Stimulated activated CD4-positive, alpha-beta T cell treated with anti-CD3 and anti-CD28 coated beads, Interleukin-4, amount 100 ng/mL, for 48 hours (primary cell): Measurements from ENCODE around the gene NTRK2.

Experiments used
- DNase-seq, 2 donors: peaks; one replicate each; pipeline ENCODE4 v3.0.0-alpha.2; 2020; ENCODE audit warnings: low read depth in 2 of 2

The NTRK2 gene

DNA sequence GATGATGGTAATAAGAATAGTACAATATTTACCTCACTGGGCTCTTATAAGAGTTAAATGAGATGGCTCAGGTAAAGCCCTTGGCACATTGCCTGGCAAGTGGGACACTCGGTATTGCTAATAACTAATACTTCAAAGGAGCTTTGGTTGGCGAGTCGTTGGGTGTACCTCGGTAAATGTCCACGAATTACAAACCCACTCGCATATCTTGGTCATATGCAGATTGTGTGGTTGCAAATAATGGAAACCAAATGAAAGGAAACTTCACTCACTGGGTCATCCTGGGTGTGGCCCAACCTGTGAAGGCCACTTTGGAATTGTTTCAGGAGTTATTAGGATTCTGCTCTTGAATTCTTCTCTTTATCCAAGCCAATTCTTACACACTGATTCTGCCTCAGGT is 147.5 kb downstream of the NTRK2 start:
- no peak for DNase-seq

DNA sequence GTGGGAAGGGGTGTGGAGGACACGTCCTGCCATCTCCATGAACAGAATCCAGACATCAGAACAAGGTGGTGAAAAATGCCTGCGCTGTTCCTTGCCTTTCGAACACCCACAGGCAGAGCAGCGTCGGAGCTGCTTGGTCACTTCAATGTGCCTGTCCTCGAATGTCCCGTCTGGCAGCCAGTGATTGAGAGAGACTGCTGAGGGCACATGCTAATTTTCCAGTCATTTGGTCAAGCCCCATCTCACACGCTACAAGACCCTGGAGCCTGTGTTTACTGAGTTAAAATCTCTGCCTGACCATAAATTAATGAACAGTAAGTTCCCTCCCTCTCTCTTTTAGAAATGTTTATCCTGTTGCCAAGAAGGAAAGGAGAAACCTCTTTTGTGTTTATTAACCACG is 149.3 kb downstream of the NTRK2 start:
- DNase-seq = no peak

DNA sequence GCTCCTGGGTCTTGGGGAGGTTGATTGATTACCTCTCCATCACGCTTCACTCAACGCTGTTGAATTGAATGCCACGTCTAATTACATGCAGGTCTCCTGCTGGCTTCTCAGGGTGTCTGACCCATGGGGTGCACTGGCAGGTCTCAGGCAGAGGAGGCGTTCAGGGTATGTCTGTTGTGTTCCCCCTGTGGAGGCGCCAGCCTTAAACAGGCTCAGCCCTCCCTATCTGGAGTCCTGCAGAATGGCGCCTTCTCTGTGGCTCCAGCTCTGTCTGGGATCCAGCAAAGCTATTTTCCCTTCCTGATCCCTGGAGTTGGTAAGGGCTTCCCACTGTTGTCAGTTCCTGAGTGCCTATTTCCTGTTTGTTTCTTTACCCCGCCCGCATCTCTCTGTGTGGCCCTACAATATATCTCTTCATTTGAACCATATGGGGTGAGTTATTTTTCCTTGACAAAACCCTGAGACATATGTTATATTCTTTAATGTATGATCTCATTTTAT is 150.0 kb downstream of the NTRK2 start:
- DNase-seq = no peak

DNA sequence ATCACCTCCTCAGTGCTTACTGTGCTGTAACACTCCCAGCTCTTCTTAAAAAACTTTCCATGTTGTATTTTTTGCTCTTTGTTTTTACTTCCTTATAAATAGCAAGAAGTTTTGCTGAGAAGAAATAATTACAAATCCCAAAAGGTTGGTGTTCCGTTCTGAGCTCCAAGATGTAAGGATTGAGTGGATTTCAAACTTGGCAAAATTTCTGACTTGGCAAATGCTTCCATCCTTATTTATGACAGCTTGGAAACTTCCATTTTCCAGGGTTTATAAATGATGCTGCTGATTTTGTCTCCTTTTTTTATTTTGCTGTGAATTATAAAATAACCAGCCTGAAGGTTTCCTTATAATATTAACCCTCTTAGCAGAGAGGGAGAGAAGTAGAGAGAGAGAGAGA is 151.9 kb downstream of the NTRK2 start:
- DNase-seq = no peak

DNA sequence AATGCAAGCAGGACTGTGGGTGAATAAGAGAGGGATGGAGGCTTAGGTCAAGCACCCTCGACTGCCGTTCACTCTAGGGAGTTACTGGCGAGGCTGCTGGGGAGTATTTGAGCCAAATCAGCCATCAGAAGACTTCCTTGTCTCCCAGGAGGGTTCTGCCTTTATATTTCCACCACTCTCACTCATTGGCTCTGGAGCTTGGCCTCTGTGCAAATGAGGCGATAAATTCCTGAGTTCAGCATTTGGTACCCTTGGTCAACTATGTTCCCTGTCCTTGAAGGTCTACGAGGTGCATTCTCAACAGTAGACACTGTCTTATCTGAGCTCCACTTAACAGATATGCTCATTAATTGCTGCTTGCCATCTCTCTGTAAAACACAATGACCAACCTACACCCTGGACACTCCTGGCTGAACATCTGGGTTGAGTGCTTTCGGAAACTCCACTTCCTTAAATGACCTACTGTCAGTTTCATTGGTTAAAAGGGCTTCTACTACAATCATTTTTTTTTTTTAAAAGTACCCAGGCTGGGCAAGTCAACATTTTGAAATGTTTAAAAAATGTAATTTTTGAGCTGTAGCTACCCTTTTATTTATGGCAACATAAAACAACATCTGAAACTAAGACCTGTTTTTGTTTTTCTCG is 153.2 kb downstream of the NTRK2 start:
- no peak for DNase-seq

DNA sequence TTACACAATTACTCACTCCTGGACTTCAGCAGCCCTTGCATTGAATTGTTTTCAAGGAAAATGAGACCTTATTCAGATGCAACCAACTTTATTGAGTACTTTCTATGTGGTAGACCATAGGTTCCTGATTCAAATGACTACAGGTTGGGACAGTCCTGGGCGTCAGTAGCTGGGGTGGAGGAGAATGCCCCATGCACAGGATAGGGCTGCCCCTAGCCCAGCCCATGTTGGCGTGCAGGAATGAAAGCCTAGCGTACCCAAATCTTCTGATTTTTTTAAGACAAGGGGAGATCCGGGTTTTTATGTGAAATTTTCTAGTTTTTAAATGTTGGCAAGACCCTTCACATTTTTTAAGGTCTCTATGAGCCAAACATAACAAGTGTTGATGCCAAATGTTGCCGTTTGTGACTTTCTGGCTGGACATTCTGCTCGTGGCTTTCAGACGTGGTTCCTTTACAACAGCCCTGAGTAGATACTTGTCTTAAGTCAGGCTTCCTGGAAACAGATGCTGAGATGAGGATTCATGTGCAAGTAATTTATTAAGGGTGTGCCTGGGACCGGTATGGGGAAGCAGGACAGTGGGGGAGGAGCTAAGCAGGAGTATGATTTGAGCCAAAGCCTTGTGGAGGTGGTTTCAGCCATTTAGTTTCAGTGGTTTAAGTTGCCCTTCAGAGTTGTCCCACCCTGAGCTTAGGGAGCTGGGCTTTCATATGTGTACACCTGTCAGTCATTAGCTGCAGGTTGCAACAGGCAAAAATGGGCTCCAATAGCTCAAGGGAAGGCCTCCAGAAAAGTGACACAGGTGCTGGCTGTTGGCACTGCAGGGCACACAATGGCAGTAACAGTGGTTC is 154.1 kb downstream of the NTRK2 start:
- DNase-seq = no peak

DNA sequence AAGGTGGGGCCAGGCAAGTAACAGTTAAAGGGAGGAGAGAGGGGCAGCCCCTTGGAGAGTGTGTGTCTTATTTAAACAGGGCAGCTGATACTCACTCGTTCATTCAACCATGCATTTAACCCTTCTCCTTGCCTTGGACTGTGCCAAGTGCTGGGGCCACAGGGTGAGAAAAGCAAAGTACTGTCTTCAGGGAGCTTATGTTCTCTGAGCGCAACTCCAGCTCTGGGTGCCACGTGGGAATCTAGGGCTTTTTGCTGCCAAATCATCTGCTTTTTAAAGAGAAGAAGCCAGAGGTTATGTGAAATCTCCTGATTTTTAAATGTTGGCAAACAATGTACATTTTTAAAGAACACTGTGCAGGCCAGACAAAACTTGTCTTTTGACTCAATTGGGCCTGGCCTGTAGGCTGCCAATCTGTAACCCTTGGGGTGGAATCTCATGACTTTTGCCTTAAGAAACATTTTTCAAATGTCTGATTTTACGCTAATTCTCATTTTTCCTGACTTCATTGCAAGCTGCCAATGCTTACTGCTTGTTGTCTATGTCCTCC is 157.8 kb downstream of the NTRK2 start:
- DNase-seq = no peak

DNA sequence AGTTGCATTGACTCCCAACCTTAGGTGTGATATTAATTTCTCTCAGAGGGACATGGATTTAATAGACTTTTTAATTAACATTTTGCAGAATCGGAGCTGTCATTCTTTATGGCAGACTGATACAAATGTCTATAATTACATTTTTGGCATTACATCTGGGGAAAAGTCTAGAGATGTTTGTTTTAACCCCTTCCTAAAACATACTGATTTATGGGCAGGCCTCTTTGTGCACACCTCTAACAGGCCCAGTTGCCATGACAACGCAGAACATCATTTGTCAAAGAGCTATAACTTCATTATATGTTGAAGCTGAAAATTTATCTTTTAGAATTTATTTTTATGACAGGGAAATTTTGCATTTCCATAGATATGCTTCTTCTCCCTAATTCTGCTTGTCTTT is 158.5 kb downstream of the NTRK2 start:
- DNase-seq = no peak

DNA sequence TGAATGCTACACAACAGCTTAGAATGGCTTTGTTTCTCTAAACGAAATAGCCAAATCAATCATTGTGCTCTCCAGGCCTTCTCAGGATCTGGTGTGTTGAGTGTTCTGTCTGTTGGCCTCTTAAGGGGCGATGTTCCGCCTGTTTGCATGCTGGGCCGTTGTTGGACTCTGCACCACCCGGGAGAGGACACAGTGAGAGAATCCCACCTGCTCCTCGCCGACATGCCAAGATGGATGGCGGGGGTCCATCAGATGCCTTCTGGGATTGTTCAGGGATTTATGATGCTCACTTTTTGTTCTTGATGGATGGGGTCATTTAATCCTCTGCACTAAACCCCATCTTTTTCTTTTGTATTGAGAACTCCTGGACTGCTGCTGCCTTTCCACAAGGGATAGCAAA is 159.9 kb downstream of the NTRK2 start:
- DNase-seq = no peak

DNA sequence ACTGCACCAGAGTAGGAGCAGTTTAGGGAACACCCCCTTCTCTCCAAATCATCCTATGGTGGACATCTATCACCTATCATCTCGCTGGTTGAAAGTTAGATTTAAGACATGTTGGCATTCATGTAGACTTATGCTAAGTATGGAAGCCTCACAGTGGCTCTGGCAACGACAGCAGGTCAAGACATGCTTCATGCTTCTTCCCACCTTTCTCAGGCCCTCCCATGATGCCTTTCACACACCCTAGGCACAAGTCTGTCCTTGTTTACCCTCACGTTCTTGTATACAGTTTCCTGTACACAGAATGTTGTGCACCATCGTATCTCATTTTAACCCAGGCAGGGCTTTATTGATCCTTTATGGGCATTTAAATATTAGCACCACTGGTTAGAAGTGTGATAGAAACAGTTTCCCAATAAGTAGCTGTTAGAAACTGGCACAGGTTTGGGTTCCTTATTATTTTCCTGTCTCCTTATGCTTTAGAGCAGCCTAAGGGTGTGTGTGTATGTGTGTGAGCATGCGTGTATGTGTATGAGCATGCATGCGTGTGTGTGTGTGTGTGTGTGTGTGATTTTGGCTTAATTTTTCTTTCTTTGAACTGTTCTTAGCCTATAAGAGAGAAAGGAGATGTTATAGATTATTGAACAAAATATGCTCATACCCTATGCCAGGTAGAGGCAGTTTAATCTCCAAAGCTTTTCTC is 160.6 kb downstream of the NTRK2 start:
- DNase-seq = no peak

DNA sequence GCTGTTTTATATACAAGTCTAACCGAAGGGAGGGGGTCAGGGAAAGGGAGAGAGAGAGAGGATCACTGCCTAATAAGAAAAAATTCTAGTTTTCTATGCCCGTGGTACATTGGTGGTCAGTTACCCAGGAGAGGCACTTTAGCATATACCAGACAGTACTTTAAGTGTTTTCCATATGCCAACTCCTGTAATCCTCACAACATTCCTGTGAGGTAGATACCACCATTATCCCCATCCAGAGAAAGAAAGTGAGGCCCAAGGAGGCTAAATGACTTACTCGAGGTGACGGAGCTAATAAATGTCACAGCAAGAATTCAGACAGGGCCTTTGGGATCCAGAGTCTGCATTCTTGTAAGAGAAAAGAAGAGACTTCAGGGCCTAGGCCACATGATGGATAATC is 161.8 kb downstream of the NTRK2 start:
- no peak for DNase-seq

DNA sequence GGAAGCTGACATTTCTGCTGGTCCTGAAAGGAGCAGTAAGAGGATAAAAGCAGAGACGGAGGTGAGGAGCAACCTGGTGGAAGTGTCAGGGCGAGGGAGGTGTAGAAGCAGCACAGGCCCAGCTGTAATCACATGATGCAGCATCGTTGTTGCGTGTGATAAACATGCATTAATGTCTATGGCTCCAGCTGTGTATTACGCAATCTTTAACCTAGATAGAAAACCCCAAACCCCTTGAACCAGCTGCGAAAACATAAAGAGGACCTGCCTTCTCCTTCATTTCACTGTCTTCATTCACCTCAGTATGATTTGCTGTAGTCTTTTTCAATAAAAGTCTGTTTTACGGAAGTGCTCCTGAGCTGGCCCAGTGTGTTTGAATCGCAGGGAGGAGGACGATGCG is 162.9 kb downstream of the NTRK2 start:
- no peak for DNase-seq

DNA sequence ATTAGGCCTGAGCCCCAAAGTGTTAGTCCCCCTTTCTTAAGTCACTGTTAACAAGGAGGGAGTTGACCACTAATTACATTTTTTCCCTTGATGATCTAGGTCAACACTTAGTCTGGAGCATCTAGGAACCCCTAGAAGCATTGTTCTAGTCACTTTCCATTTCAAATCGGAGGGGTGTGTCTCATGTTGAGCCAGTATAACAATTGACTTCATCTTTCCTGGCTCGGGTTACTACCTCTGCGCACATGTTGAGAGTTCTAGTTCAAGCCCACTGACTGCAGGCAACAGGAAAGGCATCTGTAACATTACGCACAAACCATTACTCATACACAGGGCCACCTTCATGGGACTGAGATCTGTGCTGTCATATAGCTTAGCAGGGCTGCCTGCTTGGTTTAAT is 164.9 kb downstream of the NTRK2 start:
- no peak for DNase-seq

DNA sequence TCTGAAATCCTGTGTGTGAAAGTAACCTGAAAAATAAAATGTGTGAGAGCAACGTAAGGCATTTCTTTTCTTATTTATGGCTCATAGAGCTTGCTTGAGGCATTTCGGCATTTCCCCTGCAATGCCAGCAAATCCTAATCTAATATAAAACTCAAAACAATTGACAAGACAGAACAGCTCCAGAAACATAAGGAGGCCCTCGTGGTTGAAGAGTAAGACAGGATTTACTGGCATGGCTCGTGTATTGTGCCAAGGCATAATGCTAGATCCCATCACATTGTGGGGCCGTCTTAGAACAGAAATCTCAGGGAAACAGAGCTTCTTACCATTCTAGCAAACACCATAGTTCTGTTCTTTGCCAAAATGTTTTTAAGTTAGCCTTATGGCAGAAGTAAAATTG is 166.2 kb downstream of the NTRK2 start:
- no peak for DNase-seq

DNA sequence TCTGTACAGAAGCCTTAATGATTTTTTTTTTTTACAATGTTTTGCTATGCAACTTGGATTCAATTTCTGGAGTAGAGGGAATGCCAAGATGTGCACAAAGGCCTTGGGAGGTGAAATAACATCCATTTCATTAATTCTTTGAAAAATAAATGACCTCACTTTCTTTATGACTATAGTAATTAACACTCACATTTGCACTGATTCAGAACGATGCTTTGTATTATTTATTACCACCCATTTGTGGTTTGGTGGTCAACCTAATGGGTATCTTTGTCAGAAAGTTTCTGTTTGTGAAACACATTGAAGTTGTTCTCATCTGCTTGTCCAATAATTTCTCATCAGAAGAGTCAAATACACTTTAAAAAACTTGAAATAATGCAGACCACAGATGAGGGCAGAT is 169.3 kb downstream of the NTRK2 start:
- DNase-seq = no peak

DNA sequence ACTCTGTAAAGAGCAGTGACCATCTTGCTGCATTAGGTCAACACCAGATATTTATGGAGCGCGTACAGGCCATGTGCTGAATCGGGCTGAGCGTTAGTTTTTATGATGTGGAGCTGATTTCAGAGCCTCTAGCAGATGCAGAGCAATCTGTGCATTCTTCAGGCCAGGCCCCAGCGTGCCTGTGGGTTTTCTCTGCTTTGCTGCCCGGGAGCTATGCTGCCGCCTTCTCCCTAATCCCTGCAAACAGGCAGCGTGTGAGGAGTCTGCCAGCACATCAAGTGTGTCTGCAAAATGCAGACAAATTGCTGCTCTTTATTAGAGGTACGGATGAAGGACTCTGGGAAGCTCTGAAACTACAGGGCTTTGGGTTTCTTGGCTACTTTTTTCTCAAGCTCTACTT is 170.0 kb downstream of the NTRK2 start:
- no peak for DNase-seq

DNA sequence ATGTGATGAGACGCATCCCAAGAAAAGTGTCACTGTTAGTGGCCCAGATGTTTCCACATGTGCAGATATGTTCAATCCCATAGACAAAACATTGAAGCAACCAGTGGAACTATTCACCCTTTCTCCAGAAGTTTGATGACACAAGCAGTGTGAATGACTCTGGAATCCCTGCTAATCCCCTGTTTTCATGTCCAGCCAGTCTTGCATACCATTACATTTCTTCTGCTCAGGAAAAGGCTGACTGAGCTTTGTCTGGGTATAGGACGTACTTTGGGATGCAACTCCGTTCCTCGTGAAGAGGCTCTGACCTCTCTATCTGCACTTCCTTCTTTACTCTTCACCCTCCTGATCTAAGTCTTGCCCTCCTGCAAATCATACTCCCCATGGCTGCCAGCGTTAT is 172.4 kb downstream of the NTRK2 start:
- no peak for DNase-seq

DNA sequence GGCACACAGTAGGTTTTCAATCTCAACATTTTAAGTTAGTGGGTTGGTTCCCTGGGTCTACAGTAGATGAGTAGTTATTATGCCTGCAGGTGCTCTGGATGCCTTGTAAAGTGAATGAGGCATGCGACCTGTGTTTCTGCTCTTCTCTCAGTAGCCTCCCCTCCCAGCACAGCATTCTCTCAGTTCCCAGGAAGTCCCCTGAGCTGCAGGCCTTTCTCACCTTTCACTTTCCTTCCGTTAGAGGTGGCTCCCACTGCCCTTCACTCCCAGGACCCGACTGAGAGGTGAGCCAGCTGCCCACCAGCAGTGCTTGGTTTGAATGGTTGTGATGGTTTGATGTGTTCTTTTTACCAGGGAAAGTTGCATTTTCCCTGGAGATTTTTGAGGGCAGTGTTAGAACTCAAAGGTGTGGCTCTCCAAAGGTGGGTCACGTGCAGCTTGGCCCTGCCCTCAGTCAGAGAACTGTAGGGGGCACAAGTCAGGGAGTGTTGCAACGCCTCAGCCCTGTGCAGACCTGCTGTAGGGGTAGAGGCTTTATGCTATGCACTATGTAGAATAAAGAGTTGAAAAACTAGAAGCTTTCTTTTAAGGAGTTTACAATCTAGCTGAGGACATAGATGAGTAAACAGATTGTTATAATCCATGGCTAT is 173.8 kb downstream of the NTRK2 start:
- no peak for DNase-seq

DNA sequence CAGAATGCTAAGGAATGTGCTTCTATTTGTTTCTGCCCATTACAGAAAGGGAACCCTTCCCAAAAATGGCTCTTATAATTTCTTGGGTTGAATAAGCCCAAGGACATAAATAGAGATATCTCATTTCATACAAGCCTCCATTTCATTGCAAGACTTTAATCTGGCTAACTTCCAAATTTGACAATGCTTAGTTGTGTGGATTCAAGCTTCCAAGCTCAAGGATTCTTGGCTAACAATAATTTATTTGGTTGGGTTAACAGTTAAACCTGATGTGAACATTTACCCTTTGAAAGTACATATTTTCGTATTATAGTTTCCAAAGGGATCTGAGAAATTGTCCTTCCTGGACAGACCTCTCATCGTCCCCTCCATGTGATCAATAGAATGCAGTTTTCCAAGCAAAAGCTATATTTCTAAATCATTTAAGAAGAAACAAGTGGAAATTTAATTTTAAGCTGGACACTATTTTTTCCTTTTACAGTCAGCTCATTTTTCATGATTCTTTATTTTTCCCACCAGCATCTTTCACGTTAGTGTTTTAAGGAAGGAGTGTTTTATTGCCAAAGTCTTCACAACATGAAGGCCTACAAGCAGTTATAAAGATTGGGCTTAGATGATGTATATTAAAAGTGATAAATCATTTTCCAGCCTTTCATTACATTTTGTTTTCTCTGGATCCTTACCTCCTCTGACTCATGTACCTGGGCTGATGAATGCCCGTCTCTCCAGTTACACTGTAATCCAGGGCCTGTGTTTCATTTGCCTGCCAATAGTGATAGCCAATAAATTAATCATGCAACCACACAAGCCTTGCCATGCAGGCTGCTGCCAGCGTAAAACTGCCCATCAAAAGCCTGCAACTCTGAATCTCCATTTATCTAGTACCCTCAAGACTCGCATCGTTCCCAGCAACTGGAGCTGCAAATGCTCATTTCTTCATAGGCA is 176.7 kb downstream of the NTRK2 start:
- no peak for DNase-seq

DNA sequence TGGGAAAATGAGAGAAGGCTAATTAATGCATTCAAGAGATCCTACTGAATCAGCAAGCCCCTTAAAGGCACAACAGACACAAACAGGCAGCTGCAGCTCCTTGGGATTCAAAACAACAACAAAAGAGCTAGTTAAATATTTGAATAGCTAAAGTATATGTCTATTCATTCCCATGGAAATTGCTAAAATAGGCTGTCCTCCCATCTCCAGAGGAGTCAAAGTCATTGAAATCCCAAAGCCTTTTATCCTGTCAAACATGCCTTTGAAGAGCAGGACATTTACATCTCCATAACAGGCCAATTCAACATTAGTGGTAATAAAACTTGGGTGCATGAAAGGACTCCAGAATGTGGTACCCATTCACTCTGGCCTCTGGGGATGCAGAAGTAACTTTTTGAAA is 177.4 kb downstream of the NTRK2 start:
- no peak for DNase-seq

DNA sequence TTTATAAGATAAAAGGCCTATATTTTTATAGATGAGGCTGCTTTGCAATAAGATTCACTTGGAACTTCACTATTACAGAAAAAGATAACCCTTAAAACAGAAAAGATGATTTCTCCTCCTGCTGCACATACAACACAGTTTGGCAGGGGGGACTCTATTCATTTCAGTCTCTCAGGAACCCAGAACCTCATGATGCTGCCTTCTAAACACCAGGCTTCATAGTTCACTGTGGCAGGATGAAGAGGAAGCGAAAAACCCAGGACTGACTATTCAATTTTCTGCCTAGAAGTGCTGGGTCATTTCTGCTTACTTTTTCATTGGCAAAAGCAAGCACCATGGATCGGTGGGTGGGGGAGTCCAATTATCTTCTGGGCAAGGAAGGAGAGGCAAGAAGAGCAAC is 179.5 kb downstream of the NTRK2 start:
- DNase-seq = no peak
